Lower lobe of right lung (tissue), 2 donors: Measurements from ENCODE around the gene PLXNA3. TPM values are rescaled to one million over a fixed set of nuclear protein-coding genes. Genes with fewer than 3 reads are reported as not detected.
A peak's percentile ranks its signal among the peaks of the same experiment; 100 is the strongest.

Experiments used
- ATAC-seq, 2 donors: fragments of 200-7000 bp; cut with Tn5 transposase; one replicate each; pipeline ENCODE4 v1.9.1; 2020 to 2022; ENCODE audit warnings: mild to moderate bottlenecking in 2 of 2, moderate library complexity in 2 of 2
- DNase-seq: peaks from one replicate; pipeline ENCODE4 v3.0.0-alpha.2; 2020
- H3K27ac ChIP-seq: fragments of 200-600 bp; one replicate; pipeline ENCODE4 v1.8.0; 2022
- H3K27me3 ChIP-seq: fragments of 200-600 bp; one replicate; pipeline ENCODE4 v1.8.0; 2022; ENCODE audit warnings: low read depth
- H3K36me3 ChIP-seq: fragments of 200-600 bp; one replicate; pipeline ENCODE4 v1.8.0; 2022; ENCODE audit warnings: mild to moderate bottlenecking
- H3K4me1 ChIP-seq: fragments of 200-600 bp; one replicate; pipeline ENCODE4 v1.8.0; 2022
- H3K4me3 ChIP-seq: fragments of 200-600 bp; one replicate; pipeline ENCODE4 v1.8.0; 2022; ENCODE audit warnings: mild to moderate bottlenecking
- H3K9me3 ChIP-seq: fragments of 200-600 bp; one replicate; pipeline ENCODE4 v1.8.0; 2022
- intact Hi-C: fragments of 100-400 bp; cut with DNase I; formaldehyde crosslinking; loops from one replicate; pipeline ENCODE4 v1.11.0; 2022
- total RNA-seq: library from RNA; stranded (reverse); fragmentation: NEBNext Ultra II Directional; extraction: Animal tissue kit (Norgen Biotek cat#: 25700); gene quantifications from one replicate; pipeline ENCODE4 v1.2.1, GENCODE V29; 2021
- TF ChIP-seq, protein P1 (sequence below): fragments of 200-600 bp; IDR thresholded peaks from one replicate; pipeline ENCODE4 v1.8.0; 2022; ENCODE audit warnings: antibody characterized with exemption, mild to moderate bottlenecking
- donor health status: DM: no; HTN: yes; CAD: no; lungs with severe emphysema.

Gene PLXNA3
- total RNA-seq, 1 donor from 2014 or later = 49.0 TPM

DNA sequence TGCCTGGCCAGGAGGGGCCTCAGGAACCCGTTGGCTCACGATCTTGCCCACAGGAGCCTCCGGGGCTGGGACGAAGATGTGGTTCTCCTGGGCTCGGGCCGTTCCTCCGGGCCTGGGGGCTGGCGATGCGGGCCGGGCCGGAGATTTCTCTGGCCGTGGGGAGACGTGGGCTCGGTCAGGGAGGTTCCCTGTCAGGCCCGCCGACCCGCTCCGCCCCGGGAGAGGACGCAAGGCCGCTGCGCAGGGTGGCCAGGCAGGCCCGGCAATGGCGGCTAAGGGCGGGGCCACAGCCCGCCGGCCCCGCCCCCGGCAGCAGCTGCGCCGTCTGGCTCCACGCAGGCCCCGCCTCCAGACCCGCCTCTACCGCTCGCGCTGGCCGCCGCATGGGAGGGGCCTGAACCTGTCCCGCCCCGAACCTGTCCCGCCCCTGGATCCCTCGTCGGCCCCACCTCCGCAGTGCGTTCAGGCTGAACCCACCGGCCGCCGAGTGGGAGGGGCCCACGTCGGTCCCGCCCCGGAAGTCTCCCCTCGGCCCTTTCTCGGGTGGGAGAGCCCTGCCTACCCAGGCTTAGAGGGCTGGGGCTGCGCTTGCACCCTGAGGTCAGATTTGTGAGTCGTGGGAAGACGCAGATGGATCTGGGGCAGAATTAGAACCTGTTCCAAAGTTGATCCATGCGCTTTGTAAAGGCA lies 58.0 kb downstream of the PLXNA3 start, which contains the start of gene FAM3A:
FAM3A (minus strand) TSS at position 267 of the 690 bp plus-strand sequence. CDS start 460 bp downstream, outside the sequence.
- peak; percentile 96 to 98 for ATAC-seq
- H3K36me3 ChIP-seq = no peaks in the 10 kb centered on the region

DNA sequence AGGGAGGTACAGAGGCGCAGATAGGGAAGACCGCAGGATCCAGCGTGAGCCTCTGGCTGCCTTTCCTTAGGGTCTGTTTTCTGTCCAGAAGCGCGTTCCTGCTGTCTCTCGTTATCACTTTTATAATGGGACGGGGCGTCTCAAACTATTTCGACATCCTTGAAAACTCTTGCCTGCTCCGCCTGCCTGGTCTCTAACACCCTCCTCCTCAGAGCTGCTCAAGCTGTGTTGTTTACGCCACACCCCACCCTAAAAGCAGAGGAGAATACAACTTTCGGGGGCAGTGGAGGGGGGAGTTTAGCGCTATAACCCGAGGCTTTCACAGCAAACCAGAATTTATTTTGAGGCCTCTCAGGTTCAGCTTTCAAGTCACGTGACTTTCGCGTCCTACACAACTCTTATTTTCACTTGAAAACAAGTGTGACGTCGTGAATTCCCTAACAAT lies 58.6 kb downstream of the PLXNA3 start:
- no peak for DNase-seq
- intact Hi-C loops = no loop called here
- peak overlapping the region; percentile 67 for H3K4me3 ChIP-seq

More for the DNA sequence above, 58.0 kb downstream of the PLXNA3 start, which contains the start of gene FAM3A:
- peaks cover 13% of the 10 kb centered on the region for H3K4me1 ChIP-seq
- intact Hi-C loops = no loop called here
- H3K4me3 ChIP-seq = peak within 1 kb of the TSS; percentile 67
- no peaks in the 10 kb centered on the region for H3K27me3 ChIP-seq
- no peaks in the 10 kb centered on the region for H3K9me3 ChIP-seq
- TF ChIP-seq, protein P1, sequence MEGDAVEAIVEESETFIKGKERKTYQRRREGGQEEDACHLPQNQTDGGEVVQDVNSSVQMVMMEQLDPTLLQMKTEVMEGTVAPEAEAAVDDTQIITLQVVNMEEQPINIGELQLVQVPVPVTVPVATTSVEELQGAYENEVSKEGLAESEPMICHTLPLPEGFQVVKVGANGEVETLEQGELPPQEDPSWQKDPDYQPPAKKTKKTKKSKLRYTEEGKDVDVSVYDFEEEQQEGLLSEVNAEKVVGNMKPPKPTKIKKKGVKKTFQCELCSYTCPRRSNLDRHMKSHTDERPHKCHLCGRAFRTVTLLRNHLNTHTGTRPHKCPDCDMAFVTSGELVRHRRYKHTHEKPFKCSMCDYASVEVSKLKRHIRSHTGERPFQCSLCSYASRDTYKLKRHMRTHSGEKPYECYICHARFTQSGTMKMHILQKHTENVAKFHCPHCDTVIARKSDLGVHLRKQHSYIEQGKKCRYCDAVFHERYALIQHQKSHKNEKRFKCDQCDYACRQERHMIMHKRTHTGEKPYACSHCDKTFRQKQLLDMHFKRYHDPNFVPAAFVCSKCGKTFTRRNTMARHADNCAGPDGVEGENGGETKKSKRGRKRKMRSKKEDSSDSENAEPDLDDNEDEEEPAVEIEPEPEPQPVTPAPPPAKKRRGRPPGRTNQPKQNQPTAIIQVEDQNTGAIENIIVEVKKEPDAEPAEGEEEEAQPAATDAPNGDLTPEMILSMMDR = no peak
- peak; percentile 93 for DNase-seq
- peak within 1 kb of the TSS; percentile 90 for H3K27ac ChIP-seq

DNA sequence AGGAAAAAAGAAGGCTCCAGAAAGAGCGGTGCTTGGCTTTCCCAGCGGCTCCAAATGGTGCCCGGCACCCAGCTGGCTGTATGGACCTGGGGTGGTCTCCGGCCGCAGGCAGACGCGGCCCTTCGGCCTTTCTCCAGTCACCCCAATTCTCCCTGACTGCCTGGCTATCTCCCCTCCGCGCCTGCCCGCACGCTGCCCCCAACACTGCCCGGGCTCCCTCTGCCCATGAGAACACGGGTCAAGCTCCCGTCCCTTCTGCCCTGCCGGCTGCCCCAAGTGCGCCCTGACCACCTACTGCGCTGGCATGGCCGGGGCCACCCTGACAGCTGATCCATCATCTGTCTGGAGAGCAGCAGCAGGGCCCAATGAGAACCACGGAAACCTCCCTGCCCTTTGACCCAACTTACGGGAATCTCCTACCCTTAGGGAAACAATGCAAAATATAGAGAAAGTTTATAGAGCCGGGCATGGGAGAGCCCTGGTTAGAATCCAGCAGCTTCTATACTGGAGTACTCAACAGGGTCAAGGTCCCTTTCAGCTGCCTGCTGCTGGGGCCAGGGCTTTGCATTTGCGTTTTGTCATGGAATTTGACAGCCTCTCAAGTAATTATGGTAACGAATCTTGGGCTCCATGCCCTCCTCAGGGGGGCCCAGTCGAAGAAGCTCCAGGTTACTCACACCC lies 59.2 kb downstream of the PLXNA3 start:
- Histone ChIP-seq H3K9me3 (no peaks in the 10 kb centered on the region), H3K4me3 (peak overlapping the region; percentile 67), H3K36me3 (no peaks in the 10 kb centered on the region), H3K27ac (peak overlapping the region; percentile 90), H3K4me1 (peaks cover 13% of the 10 kb centered on the region), H3K27me3 (no peaks in the 10 kb centered on the region)
- intact Hi-C loops = no loop called here
- TF ChIP-seq, protein P1 = no peak
- ATAC-seq (peak in 1 of 2 donors; percentile 1), DNase-seq (no peak)

More for the DNA sequence above, 58.6 kb downstream of the PLXNA3 start:
- peak; percentile 37 to 46 for ATAC-seq
- Histone ChIP-seq H3K4me1 (peaks cover 13% of the 10 kb centered on the region), H3K36me3 (no peaks in the 10 kb centered on the region), H3K27ac (peak overlapping the region; percentile 90), H3K9me3 (no peaks in the 10 kb centered on the region), H3K27me3 (no peaks in the 10 kb centered on the region)
- TF ChIP-seq, protein P1 = no peak

DNA sequence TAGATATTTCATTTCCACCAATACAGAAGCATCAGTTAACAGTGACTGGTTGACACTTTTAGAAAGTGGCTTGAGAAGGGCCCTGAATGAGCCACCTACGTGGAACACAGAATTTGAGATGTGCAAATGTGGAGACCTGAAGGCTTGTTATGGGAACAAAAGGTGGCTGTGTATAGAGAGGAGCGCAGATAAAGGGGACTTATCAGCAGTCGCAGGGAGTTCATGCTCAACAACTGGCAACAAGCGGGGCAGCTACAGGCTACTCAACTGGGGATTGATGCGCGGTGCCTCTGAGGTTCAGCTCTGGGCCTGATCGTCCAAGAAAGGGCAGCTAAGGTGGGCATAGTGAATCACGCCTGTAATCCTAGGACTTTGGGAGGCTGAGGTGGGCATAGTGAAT lies 61.3 kb downstream of the PLXNA3 start:
- Histone ChIP-seq H3K36me3 (no peaks in the 10 kb centered on the region), H3K9me3 (no peaks in the 10 kb centered on the region), H3K27ac (no peak overlapping the region), H3K4me3 (no peak overlapping the region), H3K27me3 (no peaks in the 10 kb centered on the region), H3K4me1 (peaks cover 13% of the 10 kb centered on the region)
- intact Hi-C loops = no loop called here
- TF ChIP-seq, protein P1 = no peak
- ATAC-seq = no peak
- DNase-seq = no peak

DNA sequence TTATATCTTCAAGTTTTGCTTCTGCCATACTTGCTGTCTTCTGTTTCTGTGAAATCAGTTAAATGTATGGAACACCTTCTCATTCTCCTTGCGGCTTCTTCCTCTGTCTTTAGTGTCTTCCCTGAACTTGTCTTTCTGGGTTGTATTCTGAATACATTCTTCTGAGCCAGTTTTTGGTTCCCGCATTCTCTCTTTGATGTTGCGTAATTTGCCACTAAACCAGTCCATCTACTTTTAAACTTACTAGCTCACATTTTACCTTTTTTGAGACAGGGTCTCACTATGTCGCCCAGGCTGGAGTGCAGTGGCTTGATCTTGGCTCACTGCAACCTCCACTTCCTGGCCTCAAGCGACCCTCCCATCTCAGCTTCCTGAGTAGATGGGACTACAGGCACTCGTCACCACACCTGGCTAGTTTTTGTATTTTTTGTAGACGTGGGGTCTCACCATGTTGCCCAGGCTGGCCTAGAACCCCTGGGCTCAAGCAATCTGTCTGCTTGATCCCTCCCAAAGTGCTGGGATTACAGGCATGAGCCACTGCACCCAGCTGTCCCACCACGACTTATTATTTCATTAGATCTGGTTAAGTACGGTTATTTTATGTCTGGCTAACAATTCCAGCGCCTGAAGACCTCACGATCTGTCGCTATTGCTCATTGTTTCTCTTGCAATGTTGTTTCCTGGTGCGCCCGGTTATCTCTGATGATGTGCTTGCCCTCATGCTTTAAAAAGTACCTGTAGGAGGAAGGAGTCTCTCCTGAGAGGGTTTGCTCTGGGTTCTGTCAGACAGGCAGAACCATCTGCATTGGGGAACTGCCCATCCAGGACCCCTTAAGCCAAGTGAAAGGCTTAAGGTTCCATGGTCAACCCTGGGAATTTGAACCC lies 67.8 kb downstream of the PLXNA3 start:
- DNase-seq (no peak), ATAC-seq (no peak)
- Histone ChIP-seq H3K27ac (no peak overlapping the region), H3K36me3 (no peaks in the 10 kb centered on the region), H3K9me3 (no peaks in the 10 kb centered on the region), H3K4me3 (no peak overlapping the region), H3K4me1 (peaks cover 9% of the 10 kb centered on the region), H3K27me3 (no peaks in the 10 kb centered on the region)
- intact Hi-C loops = no loop called here
- TF ChIP-seq, protein P1 = no peak
